GM19452 (cell line): ENCODE measurements around the gene CLEC4E.
A peak's percentile ranks its signal among the peaks of the same experiment; 100 is the strongest.
"Not testable (repeated sequence)": the region's sequence is repeated elsewhere in the genome, so short reads cannot be mapped to it uniquely, and the experiment has no call there.

Experiments
- ATAC-seq: cut with Tn5 transposase; IDR thresholded peaks from one replicate; pipeline ENCODE4 v1.9.1; 2021; ENCODE audit not compliant: unreplicated experiment

Gene CLEC4E

GRCh38 chr12:8541562-8541961 is 857 bp upstream of the CLEC4E start:
- ATAC-seq, result no peak

- not testable (repeated sequence) for ATAC-seq
Measured at GRCh38 chr12:8537820-8538219, 2.9 kb downstream of the CLEC4E start.

GRCh38 chr12:8532045-8532444 is 8.7 kb downstream of the CLEC4E start:
- ATAC-seq, result no peak

GRCh38 chr12:8527250-8528130 is 13.2 kb downstream of the CLEC4E start:
- no peak for ATAC-seq

- ATAC-seq, result no peak
Measured at GRCh38 chr12:8519171-8519570, 21.5 kb downstream of the CLEC4E start.

DNA sequence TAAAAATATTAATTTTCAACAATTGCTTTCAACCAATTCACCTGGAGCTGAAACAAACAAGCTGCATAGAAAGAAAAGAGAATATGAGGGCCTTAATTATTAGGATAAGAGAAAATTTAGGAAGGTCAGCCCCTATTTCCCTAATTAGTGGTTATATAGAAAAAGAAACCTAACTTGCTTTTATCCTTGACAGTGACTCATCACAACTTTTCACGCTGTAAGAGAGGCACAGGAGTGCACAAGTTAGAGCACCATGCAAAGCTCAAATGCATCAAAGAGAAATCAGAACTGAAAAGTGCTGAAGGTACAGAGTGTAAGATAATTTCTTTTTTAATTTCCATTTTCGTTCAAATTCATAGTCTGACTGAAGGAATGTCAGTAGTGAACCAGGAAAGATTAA is 22.7 kb downstream of the CLEC4E start:
- ATAC-seq, result no peak

- ATAC-seq, result no peak
Measured at GRCh38 chr12:8513256-8513655, 27.4 kb downstream of the CLEC4E start, which contains the start of gene CLEC4D. Gene CLEC4D, plus strand, starts transcription at chr12:8513503. Its CDS starts 230 bp downstream, at chr12:8513733.

DNA sequence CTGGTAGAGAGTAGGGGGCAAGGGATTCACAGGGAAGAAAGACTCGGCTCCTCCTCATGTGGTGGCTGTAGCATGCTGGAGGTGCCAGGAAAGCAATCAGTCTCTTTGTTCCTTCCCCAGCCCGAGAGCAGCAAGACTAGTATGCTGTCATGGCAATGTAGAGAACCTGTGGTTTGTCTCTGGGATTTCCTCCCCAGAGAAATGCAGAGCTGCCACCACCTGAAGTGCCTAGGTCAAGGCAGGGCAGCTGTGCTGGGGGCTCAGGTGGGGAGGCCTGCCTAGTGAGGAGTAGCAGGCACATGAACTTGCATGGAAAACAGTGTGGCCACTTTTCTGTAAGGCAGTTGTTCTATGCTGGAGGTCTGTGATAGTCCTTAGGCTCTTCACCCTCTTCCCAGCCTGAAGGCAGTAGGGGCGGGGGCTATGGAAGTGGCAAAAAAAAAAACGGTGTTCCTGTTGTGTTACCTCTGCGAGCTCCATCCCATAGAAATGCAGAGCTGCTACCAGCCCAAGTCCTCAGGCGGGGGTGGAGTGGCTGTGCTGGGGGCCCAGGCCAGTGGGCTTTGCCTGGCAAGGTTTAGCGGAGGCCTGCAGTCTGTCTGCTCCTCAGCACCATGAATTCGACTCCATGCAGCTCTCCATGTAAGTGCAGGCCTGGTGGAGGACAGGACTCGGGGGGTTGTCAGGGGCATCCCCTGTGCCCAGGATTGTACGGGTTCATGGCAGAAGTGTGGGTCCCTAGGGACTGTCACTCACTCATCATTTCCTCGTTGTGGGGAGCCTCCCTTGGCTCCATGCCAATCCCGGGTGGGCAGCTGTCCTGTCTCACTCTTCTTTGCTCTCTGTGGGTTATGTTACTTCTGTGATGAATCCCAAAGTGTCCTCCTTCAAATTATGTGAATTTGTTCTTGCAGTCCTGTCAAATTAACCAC is 31.5 kb downstream of the CLEC4E start:
- ATAC-seq, result no peak

DNA sequence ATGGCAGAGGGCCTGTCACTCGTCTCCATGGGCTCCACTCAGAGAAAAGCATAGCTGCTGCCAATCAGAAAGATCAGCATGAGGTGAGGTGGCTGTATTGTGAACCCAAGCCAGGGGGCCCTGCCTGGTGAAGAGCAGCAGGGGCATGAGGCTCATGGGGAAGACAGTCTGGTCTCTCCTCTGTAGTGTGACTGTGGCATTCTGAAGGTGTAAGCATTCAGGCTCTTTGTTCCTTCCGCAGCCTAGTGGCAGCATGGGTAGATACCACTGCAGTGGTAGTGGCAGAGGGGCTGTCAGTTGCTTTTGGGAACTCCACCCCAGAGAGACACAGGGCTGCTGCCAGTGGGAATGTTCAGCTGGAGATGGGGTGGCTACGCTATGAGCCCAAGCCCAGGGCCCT is 32.5 kb downstream of the CLEC4E start:
- no peak for ATAC-seq

- no peak for ATAC-seq
Measured at GRCh38 chr12:8507596-8507995, 33.1 kb downstream of the CLEC4E start.

GRCh38 chr12:8504351-8504750 is 36.4 kb downstream of the CLEC4E start:
- no peak for ATAC-seq

DNA sequence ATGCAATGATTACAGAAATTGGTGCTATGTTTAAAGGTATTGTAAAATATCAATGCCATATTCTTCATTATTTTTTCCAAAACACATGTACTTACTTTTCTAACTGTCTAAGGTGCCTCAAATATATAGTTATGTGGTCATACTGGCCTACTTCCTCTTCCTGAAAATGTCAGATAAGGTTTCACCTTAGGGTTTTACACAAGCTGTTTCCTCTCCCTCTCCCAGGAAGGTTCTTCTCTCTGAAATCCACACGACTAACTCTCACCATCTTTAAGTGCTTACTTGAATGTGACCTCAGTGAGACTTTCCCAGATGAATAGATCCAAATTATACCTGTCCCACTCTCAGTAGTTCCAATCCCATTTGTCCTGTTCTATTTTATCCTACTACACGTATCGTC is 39.0 kb downstream of the CLEC4E start:
- no peak for ATAC-seq

DNA sequence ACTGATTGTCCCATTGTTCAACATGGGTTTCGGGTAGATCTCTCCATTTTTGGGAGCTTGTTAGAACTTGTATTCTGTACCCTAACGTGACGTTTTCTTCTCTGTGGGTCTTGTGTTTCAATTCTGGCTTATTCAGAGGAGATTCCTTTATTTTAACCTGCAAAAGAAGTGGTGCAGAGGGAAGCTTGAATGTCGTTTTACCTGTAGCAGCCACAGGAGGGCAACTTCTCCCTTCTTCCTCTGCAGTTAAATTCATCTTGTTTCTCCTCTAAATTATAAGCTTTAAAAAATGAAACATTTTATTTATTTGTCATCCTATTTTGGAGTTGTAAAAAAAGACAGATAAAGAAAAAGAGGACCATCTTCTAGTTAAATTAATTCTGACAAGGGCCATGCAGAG is 41.1 kb downstream of the CLEC4E start:
- no peak for ATAC-seq

DNA sequence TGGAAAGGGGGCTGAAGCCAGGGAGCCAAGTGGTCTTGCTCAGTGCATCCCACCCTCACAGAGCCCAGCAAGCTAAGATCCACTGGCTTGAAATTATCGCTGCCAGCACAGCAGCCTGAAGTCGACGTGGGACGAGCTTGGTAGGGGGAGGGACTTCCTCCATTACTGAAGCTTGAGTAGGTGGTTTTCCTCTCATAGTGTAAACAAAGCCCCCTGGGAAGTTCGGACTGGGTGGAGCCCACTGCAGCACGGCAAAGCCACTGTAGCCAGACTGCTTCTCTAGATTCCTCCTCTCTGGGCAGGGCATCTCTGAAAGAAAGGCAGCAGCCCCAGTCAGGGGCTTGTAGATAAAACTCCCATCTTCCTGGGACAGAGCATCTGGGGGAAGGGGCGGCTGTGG is 44.6 kb downstream of the CLEC4E start:
- not testable (repeated sequence) for ATAC-seq

DNA sequence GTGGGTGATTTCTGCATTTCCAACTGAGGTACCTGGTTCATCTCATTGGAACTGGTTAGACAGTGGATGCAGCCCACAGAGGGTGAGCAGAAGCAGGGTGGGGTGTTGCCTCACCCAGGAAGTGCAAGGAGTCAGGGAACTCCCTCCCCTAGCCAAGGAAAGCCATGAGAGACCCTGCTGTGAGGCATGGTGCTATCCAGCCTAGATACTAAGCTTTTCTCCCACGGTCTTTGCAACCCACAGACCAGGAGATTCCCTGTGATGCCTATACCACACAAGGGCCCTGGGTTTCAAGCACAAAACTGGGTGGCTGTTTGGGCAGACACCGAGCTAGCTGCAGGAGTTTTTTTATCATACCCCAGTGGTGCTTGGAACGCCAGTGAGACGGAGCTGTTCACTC is 45.0 kb downstream of the CLEC4E start:
- ATAC-seq, result not testable (repeated sequence)

DNA sequence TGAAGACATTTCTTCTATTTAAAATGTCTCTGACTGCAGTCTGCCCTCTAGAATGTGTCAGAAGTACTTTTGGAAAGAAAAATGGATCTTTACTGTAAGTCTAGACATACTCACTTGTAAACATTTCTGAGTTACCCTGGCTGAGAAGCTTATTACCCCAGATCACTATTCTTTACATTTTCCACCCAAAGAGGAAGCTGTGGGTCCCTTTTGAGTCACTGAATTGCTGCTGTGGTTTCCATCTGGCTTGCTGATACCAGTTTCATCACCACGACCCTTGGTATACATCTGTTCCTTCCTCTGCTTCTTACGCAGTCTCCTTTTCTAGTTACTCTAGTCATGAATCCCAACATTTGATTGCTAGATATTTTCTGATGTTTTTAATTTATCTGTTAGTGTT is 47.6 kb downstream of the CLEC4E start:
- ATAC-seq, result peak; percentile 97

DNA sequence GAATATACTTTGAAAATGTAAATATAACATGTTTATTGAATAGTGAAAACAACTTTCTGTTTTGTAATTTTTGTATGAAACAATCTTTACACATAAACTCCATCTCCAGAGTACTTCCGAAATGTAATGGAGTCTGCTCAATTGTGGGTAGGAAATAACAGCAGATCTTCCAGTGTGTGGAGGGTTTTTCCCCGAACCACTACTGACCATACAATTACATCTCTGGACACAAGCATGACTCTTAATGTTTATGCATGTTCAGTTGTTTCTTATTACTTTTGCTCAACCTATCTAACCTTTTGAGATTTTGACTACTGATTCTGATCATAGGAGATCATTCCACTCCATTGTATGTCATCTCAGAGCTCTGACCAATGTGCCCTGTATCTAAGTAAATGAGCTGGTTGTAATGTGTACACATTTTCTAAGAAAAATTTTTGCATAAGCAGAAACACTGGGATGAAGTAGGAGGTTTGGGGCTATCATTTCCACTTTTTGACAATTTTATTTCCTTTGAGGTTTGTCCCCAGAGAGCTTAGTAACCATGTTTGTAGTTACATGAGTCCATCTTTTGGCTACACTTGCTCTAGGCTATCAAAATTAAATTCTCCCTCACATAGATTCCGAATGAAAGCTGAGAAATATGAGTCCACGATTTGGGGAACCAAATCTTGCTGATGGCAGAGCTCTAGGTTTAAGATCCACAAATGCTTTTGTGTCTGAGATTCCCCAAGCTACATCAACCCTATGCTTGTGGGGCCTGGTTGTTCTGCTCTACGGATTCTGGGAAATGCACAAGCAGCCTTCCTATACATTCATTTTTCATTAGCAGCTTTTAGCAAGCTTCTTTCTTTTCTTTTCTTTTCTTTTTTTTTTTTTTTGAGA is 48.8 kb downstream of the CLEC4E start:
- ATAC-seq, result no peak
